Ascending aorta (tissue), 2 donors: Measurements from ENCODE around the gene SLAMF8. TPM values are rescaled to one million over a fixed set of nuclear protein-coding genes. Genes with fewer than 3 reads are reported as not detected.

Source experiments
- DNase-seq, 2 donors: peaks; one replicate each; pipeline ENCODE4 v3.0.0-alpha.2; 2019; ENCODE audit warnings: low spot score in 2 of 2
- H3K27ac ChIP-seq, 2 donors: fragments of 200-600 bp; sonication (generic); one replicate each; pipeline ENCODE4 v1.5.1; 2016 to 2017; ENCODE audit warnings: mild to moderate bottlenecking in 1 of 2
- H3K27me3 ChIP-seq: fragments of 200-600 bp; sonication (generic); one replicate; pipeline ENCODE4 v1.5.1; 2017
- H3K36me3 ChIP-seq, 2 donors: fragments of 200-600 bp; sonication (generic); one replicate each; pipeline ENCODE4 v1.5.1; 2016
- H3K4me1 ChIP-seq, 2 donors: fragments of 200-600 bp; sonication (generic); one replicate each; pipeline ENCODE4 v1.5.1; 2016 to 2017; ENCODE audit warnings: mild to moderate bottlenecking in 1 of 2
- H3K4me3 ChIP-seq, 2 donors: fragments of 200-600 bp; sonication (generic); one replicate each; pipeline ENCODE4 v1.5.1; 2016 to 2017; ENCODE audit warnings: mild to moderate bottlenecking in 1 of 2
- H3K9me3 ChIP-seq, 2 donors: fragments of 200-600 bp; sonication (generic); one replicate each; pipeline ENCODE4 v1.5.1; 2016
- intact Hi-C: fragments of 100-400 bp; cut with DNase I; formaldehyde crosslinking; loops from one replicate; pipeline ENCODE4 v1.15.1; 2023
- total RNA-seq: library from RNA; depleted of rRNA; stranded (reverse); fragments of >200 nt; gene quantifications from one replicate; pipeline ENCODE4 v1.1.0, GENCODE V29; 2016
- TF ChIP-seq, protein P1 (sequence below), 3 experiments: fragments of 200-600 bp in 2 of 3; fragments of 450-650 bp in 1 of 3; sonication (generic) in 2 of 3; IDR thresholded peaks; one replicate each; pipeline ENCODE4 v1.5.1; 2016 to 2019; ENCODE audit warnings: antibody characterized with exemption in 3 of 3, mild to moderate bottlenecking in 1 of 3, moderate library complexity in 1 of 3

The SLAMF8 gene
- total RNA-seq, 1 donor from 2014 or later: 6.7 TPM

DNA sequence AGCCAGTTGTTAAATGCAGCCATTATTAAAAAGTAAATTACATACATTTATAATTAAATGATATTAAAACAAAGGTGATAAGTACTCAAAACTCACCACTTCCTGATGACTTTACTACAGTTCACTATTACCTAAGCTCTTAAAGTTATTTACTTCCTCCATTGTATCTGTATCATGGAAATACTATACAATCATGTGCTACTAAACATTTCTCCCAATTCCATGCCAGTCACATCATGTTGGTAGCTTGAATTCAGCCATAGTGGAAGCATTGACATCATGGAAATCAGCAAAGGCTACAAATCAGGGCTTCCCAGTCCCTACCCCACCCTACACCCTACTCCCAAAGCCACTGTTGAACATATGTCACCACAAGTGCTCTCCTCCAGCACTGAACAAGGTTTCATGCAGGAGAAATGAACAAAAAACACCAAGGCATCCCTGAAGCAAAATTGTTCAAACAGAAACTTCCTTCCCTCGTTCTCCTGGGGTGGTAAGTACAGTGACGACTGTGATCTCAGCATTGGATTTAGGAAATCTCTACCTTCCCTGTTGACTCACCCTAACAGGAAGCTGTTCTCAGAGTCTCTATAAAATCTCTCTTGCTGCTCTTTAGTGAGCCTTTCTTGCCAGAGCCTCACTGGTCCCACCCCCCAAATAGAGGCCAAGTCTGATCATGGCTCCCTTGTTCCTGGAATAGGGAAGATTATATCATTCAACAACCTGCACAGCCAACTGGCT is 23.1 kb downstream of the SLAMF8 start:
- TF ChIP-seq, protein P1, sequence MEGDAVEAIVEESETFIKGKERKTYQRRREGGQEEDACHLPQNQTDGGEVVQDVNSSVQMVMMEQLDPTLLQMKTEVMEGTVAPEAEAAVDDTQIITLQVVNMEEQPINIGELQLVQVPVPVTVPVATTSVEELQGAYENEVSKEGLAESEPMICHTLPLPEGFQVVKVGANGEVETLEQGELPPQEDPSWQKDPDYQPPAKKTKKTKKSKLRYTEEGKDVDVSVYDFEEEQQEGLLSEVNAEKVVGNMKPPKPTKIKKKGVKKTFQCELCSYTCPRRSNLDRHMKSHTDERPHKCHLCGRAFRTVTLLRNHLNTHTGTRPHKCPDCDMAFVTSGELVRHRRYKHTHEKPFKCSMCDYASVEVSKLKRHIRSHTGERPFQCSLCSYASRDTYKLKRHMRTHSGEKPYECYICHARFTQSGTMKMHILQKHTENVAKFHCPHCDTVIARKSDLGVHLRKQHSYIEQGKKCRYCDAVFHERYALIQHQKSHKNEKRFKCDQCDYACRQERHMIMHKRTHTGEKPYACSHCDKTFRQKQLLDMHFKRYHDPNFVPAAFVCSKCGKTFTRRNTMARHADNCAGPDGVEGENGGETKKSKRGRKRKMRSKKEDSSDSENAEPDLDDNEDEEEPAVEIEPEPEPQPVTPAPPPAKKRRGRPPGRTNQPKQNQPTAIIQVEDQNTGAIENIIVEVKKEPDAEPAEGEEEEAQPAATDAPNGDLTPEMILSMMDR (IDR thresholded peaks at IDR 0.05): no peak
- H3K27me3 ChIP-seq: no peaks in the 10 kb centered on the region
- no peaks in the 10 kb centered on the region for H3K9me3 ChIP-seq
- H3K4me1 ChIP-seq: peaks cover 0 to 8% of the 10 kb centered on the region in 2 donors
- H3K27ac ChIP-seq: no peak overlapping the region
- no peak overlapping the region for H3K4me3 ChIP-seq
- no peak for DNase-seq
- intact Hi-C loops: no loop called here
- no peaks in the 10 kb centered on the region for H3K36me3 ChIP-seq

DNA sequence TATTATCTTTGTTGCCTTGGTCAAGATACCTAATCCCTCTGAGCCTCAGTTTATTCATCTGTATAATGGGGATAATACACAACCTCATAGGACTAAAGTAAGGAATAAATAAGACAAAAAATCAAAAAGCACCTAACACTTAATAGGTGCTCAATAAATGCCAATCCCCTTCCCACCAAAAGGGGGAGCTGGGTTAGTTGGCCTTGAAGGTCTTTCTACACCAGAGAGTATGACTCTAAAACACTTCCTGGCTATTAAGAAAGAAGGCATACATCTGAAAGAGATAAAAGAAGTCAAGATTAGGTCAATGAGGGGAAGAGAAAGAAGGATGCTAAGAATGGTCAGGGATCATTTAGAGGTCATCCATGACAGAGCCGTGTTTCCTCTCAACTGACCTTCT is 24.7 kb downstream of the SLAMF8 start:
- intact Hi-C loops: no loop called here
- no peak overlapping the region for H3K4me3 ChIP-seq
- TF ChIP-seq, protein P1 (IDR thresholded peaks at IDR 0.05): no peak
- H3K36me3 ChIP-seq: no peaks in the 10 kb centered on the region
- no peak overlapping the region for H3K27ac ChIP-seq
- H3K9me3 ChIP-seq: no peaks in the 10 kb centered on the region
- no peak for DNase-seq
- H3K27me3 ChIP-seq: no peaks in the 10 kb centered on the region
- H3K4me1 ChIP-seq: peaks cover 0 to 8% of the 10 kb centered on the region in 2 donors

DNA sequence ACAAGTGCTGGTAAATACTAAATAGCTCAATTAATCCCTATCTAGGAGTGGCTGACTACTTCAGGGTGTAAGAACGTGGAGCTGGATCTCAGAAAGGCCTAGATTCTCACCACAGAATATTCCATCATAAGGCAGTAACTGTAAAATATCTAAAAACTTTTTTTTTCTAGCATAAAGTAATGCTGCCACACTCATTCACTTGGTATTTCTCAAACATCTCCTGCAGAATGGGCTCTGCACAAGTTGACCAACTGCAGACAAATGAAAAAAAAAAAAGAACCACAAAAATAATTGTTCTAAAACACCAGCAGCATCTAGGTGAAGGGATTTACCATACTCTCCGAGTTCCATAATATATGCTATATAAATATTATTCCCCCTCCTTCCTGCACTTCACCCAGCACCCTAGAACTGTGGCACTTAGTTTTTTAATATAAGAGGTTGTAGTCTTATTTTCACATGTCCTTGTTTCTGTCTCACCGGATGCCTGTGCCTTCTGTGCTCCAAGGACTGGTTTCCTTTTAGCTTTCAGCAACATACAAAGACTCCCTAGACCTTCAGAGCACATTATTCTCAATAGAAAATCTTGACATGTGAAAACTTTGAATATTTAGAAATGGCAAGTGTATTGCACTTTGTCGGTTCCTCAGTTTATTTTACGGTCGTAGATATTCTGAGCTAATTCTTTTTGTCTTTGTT is 26.9 kb downstream of the SLAMF8 start:
- intact Hi-C loops: loop anchor here (1.0 to 2.0 kb wide), 3 partner anchors 38 to 73 kb away; partner anchors contain the start of genes DUSP23 and TAGLN2
- H3K27me3 ChIP-seq: no peaks in the 10 kb centered on the region
- peaks cover 0 to 8% of the 10 kb centered on the region in 2 donors for H3K4me1 ChIP-seq
- H3K9me3 ChIP-seq: no peaks in the 10 kb centered on the region
- no peaks in the 10 kb centered on the region for H3K36me3 ChIP-seq
- DNase-seq: no peak
- TF ChIP-seq, protein P1 (IDR thresholded peaks at IDR 0.05): no peak
- peak overlapping the region; percentile 78 to 92 for H3K4me3 ChIP-seq
- H3K27ac ChIP-seq: peak overlapping the region; percentile 98

DNA sequence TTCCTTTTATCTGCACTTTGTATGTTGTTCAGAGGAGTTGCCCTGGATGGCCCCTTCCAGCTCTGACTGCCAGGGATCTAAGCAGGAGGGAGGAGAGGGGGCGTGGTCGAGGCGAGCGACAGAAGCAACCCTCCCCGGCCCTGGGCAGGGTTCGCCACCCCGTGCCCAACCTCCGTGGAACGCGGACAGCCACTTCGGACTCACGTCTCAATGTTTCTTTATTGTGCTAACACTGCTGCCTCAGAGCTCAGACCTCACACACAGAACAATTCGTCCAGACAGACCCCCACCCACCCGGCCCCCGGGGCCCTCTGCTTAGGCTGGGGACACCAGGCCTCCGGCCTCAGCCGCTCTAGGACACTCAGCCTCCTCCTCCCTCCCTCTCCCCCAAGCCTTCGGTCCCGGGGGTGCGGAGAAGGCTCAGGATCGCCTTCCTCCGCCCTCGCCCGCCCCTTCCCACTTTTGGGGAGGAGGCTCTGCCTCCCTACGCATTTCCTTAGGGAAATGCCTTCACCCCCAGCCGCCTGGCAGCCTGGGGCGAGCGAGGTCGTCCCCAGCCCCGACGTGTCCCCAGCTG is 27.5 kb downstream of the SLAMF8 start:
- Histone ChIP-seq H3K4me1 (peaks cover 0 to 8% of the 10 kb centered on the region in 2 donors), H3K36me3 (no peaks in the 10 kb centered on the region), H3K27me3 (no peaks in the 10 kb centered on the region), H3K27ac (peak overlapping the region; percentile 98), H3K9me3 (no peaks in the 10 kb centered on the region), H3K4me3 (peak overlapping the region; percentile 78 to 92)
- TF ChIP-seq, protein P1 (IDR thresholded peaks at IDR 0.05): no peak
- DNase-seq: peak; percentile 14 to 89
- intact Hi-C loops: loop anchor here (1.0 to 2.0 kb wide), 3 partner anchors 37 to 73 kb away; partner anchors contain the start of genes DUSP23 and TAGLN2

DNA sequence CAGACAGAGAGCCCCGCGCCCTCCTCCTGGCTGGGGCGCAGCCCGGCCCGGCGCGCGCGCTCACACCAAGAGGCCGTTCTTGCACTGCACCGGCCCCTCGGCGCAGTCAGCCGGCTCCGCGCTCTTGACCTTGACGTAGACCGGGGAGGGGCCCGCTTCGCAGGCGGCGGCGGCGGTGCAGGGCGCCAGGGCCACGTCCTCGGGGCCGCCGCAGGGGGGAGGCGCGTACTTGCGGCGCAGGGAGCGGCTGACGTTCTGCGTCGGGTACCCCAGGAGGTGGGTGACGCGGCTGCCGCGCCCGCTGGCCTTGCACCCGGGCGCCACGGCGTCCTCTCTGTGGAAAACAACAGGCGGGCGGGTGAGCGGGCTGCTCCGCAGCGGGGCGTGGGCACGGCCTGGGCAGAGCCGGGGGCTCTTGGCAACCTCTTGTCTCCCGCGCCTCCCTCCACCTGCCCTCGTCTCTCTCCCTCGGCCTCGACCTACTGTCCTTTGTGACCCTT is 28.1 kb downstream of the SLAMF8 start:
- peak overlapping the region; percentile 98 for H3K27ac ChIP-seq
- peak; percentile 32 to 92 for DNase-seq
- H3K9me3 ChIP-seq: no peaks in the 10 kb centered on the region
- no peaks in the 10 kb centered on the region for H3K36me3 ChIP-seq
- peaks cover 0 to 8% of the 10 kb centered on the region in 2 donors for H3K4me1 ChIP-seq
- intact Hi-C loops: loop anchor here (1.0 to 2.0 kb wide), 3 partner anchors 37 to 74 kb away; partner anchors contain the start of genes DUSP23 and TAGLN2
- TF ChIP-seq, protein P1 (IDR thresholded peaks at IDR 0.05): peak in 1 of 3 experiments; percentile 22
- peak overlapping the region; percentile 78 to 92 for H3K4me3 ChIP-seq
- H3K27me3 ChIP-seq: no peaks in the 10 kb centered on the region
